PC-9 (cell line): ENCODE results near the gene ABHD16A.

ENCODE experiments used
- CTCF ChIP-seq: fragments of 200-600 bp; sonication (generic); conservative IDR thresholded peaks from 2 replicates; pipeline ENCODE4 v1.6.1; 2017; ENCODE audit warnings: mixed run types, antibody characterized with exemption, mild to moderate bottlenecking, moderate library complexity
- EZH2 ChIP-seq: fragments of 200-600 bp; sonication (generic); IDR thresholded peaks from 2 replicates; pipeline ENCODE4 v1.8.0; 2017; ENCODE audit warnings: antibody characterized with exemption, low read depth

GRCh38 chr6:31727034-31727716 lies 24.1 kb upstream of the ABHD16A start:
- TF ChIP-seq CTCF (no peak), EZH2 (no peak)
